Liver (tissue), 3 donors: ENCODE measurements around the gene WFDC2.

Source experiments
- EGR1 ChIP-seq, 2 donors: IDR thresholded peaks; 2 replicates each; pipeline ENCODE4 v1.6.1; 2016 to 2018; ENCODE audit warnings: antibody characterized with exemption in 2 of 2, low read depth in 2 of 2
- FOXA1 ChIP-seq: IDR thresholded peaks from 2 replicates; pipeline ENCODE4 v1.6.1; 2016; ENCODE audit warnings: antibody characterized with exemption
- FOXA2 ChIP-seq: IDR thresholded peaks from 2 replicates; pipeline ENCODE4 v1.6.1; 2016; ENCODE audit warnings: antibody characterized with exemption
- GABPA ChIP-seq, 2 donors: IDR thresholded peaks in 1 of 2; conservative IDR thresholded peaks in 1 of 2; 2 replicates each; pipeline ENCODE4 v1.6.1; 2016; ENCODE audit warnings: antibody characterized with exemption in 2 of 2, mild to moderate bottlenecking in 1 of 2, moderate library complexity in 1 of 2
- JUND ChIP-seq, 2 donors: IDR thresholded peaks; 2 replicates each; pipeline ENCODE4 v1.6.1; 2016; ENCODE audit warnings: antibody characterized with exemption in 2 of 2
- RAD21 ChIP-seq, 2 donors: IDR thresholded peaks; 2 replicates each; pipeline ENCODE4 v1.6.1; 2016; ENCODE audit warnings: antibody characterized with exemption in 2 of 2, mild to moderate bottlenecking in 2 of 2
- SP1 ChIP-seq: IDR thresholded peaks from 2 replicates; pipeline ENCODE4 v1.6.1; 2018; ENCODE audit warnings: antibody characterized with exemption, mild to moderate bottlenecking
- TAF1 ChIP-seq: conservative IDR thresholded peaks from 2 replicates; pipeline ENCODE4 v1.6.1; 2016; ENCODE audit warnings: antibody characterized with exemption, mild to moderate bottlenecking
- YY1 ChIP-seq: IDR thresholded peaks from 2 replicates; pipeline ENCODE4 v1.6.1; 2016; ENCODE audit warnings: antibody characterized with exemption, mild to moderate bottlenecking
- TF ChIP-seq, protein P1 (sequence below): IDR thresholded peaks from 2 replicates; pipeline ENCODE4 v1.6.1; 2016; ENCODE audit warnings: antibody characterized with exemption, mild to moderate bottlenecking
- TF ChIP-seq, protein P2 (sequence below): fragments of 150-350 bp; IDR thresholded peaks from 2 replicates; pipeline ENCODE4 v1.5.1; 2017; ENCODE audit warnings: improper control_type of control experiment, low read depth, low read length; ENCODE audit not compliant: missing input control
- TF ChIP-seq, protein P3 (sequence below): IDR thresholded peaks from 2 replicates; pipeline ENCODE4 v1.6.1; 2016; ENCODE audit warnings: antibody characterized with exemption
- TF ChIP-seq, protein P4 (sequence below): IDR thresholded peaks from 2 replicates; pipeline ENCODE4 v1.6.1; 2016; ENCODE audit warnings: antibody characterized with exemption
- TF ChIP-seq, protein P5 (sequence below): IDR thresholded peaks from 2 replicates; pipeline ENCODE4 v1.6.1; 2016; ENCODE audit warnings: antibody characterized with exemption
- donor health status: healthy.
- donor health status: healthy.

DNA sequence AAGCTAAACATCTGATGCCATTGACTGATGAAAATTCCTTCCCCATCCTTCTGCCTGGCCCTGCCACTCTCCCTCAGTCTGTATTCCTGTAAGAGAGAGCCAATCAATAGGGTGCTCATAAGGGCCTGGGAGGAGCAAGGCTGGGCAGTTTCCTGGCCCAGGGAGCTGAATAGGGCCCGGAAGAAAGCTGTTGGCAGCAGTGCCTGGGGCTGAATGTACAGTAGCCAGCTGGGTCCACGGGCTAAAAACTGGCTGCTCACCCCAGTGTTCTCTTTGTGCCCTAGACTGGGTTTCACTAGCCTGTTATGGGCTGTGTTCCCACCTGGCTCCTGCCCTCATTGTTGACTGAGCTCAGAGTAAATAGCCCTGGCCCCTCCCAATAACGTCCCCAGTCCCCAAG is 1.7 kb upstream of the WFDC2 start:
- TF ChIP-seq, protein P1, sequence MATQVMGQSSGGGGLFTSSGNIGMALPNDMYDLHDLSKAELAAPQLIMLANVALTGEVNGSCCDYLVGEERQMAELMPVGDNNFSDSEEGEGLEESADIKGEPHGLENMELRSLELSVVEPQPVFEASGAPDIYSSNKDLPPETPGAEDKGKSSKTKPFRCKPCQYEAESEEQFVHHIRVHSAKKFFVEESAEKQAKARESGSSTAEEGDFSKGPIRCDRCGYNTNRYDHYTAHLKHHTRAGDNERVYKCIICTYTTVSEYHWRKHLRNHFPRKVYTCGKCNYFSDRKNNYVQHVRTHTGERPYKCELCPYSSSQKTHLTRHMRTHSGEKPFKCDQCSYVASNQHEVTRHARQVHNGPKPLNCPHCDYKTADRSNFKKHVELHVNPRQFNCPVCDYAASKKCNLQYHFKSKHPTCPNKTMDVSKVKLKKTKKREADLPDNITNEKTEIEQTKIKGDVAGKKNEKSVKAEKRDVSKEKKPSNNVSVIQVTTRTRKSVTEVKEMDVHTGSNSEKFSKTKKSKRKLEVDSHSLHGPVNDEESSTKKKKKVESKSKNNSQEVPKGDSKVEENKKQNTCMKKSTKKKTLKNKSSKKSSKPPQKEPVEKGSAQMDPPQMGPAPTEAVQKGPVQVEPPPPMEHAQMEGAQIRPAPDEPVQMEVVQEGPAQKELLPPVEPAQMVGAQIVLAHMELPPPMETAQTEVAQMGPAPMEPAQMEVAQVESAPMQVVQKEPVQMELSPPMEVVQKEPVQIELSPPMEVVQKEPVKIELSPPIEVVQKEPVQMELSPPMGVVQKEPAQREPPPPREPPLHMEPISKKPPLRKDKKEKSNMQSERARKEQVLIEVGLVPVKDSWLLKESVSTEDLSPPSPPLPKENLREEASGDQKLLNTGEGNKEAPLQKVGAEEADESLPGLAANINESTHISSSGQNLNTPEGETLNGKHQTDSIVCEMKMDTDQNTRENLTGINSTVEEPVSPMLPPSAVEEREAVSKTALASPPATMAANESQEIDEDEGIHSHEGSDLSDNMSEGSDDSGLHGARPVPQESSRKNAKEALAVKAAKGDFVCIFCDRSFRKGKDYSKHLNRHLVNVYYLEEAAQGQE: no peak
- TF ChIP-seq, protein P2, sequence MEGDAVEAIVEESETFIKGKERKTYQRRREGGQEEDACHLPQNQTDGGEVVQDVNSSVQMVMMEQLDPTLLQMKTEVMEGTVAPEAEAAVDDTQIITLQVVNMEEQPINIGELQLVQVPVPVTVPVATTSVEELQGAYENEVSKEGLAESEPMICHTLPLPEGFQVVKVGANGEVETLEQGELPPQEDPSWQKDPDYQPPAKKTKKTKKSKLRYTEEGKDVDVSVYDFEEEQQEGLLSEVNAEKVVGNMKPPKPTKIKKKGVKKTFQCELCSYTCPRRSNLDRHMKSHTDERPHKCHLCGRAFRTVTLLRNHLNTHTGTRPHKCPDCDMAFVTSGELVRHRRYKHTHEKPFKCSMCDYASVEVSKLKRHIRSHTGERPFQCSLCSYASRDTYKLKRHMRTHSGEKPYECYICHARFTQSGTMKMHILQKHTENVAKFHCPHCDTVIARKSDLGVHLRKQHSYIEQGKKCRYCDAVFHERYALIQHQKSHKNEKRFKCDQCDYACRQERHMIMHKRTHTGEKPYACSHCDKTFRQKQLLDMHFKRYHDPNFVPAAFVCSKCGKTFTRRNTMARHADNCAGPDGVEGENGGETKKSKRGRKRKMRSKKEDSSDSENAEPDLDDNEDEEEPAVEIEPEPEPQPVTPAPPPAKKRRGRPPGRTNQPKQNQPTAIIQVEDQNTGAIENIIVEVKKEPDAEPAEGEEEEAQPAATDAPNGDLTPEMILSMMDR: no peak
- TF ChIP-seq TAF1 (no peak), SP1 (no peak), YY1 (no peak), RAD21 (IDR thresholded peaks at IDR 0.05) (no peak), FOXA1 (no peak), GABPA (IDR thresholded peaks at IDR 0.05 in 1 of 2, conservative IDR thresholded peaks at IDR 0.05 in 1 of 2) (no peak), EGR1 (IDR thresholded peaks at IDR 0.05; ENCODE audit: low read depth in 2 of 2) (no peak), JUND (IDR thresholded peaks at IDR 0.05) (no peak), FOXA2 (no peak)
- TF ChIP-seq, protein P3, sequence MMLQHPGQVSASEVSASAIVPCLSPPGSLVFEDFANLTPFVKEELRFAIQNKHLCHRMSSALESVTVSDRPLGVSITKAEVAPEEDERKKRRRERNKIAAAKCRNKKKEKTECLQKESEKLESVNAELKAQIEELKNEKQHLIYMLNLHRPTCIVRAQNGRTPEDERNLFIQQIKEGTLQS: no peak
- TF ChIP-seq, protein P4, sequence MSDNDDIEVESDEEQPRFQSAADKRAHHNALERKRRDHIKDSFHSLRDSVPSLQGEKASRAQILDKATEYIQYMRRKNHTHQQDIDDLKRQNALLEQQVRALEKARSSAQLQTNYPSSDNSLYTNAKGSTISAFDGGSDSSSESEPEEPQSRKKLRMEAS: no peak
- TF ChIP-seq, protein P5, sequence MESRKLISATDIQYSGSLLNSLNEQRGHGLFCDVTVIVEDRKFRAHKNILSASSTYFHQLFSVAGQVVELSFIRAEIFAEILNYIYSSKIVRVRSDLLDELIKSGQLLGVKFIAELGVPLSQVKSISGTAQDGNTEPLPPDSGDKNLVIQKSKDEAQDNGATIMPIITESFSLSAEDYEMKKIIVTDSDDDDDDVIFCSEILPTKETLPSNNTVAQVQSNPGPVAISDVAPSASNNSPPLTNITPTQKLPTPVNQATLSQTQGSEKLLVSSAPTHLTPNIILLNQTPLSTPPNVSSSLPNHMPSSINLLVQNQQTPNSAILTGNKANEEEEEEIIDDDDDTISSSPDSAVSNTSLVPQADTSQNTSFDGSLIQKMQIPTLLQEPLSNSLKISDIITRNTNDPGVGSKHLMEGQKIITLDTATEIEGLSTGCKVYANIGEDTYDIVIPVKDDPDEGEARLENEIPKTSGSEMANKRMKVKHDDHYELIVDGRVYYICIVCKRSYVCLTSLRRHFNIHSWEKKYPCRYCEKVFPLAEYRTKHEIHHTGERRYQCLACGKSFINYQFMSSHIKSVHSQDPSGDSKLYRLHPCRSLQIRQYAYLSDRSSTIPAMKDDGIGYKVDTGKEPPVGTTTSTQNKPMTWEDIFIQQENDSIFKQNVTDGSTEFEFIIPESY: no peak
